Central memory CD8-positive, alpha-beta T cell (primary cell): Measurements from ENCODE around the gene IL17F.

ENCODE experiments used
- ATAC-seq: fragments of 150-1000 bp; cut with Tn5 transposase; replicated peaks from 2 replicates; pipeline ENCODE4 v1.10.0; 2022; ENCODE audit warnings: mild to moderate bottlenecking, moderate FRiP score, moderate number of reproducible peaks; ENCODE audit not compliant: poor library complexity, severe bottlenecking; ENCODE audit errors: extremely low read depth
- DNase-seq, 2 donors: peaks; one replicate each; pipeline ENCODE4 v3.0.0; 2021; ENCODE audit warnings: low spot score in 2 of 2
- H3K27ac Mint-ChIP-seq: one replicate; pipeline ENCODE4 v1.8.0; 2022; ENCODE audit warnings: low read depth, mild to moderate bottlenecking, moderate library complexity, mixed read lengths
- H3K27me3 Mint-ChIP-seq: one replicate; pipeline ENCODE4 v1.8.0; 2022; ENCODE audit warnings: mixed read lengths
- H3K36me3 Mint-ChIP-seq: one replicate; pipeline ENCODE4 v1.8.0; 2022; ENCODE audit warnings: mild to moderate bottlenecking, moderate library complexity, mixed read lengths; ENCODE audit not compliant: insufficient read depth
- H3K4me1 Mint-ChIP-seq: one replicate; pipeline ENCODE4 v1.8.0; 2022; ENCODE audit warnings: mixed read lengths
- H3K4me3 Mint-ChIP-seq: one replicate; pipeline ENCODE4 v1.8.0; 2022; ENCODE audit warnings: mild to moderate bottlenecking, moderate library complexity, mixed read lengths
- H3K9me3 Mint-ChIP-seq: one replicate; pipeline ENCODE4 v1.8.0; 2022; ENCODE audit warnings: mixed read lengths

Gene IL17F

GRCh38 chr6:52262620-52263344 lies 18.5 kb upstream of the IL17F start:
- DNase-seq (no peak), ATAC-seq (no peak)
- Mint-ChIP-seq H3K9me3 (no peaks in the 10 kb centered on the region), H3K27me3 (no peaks in the 10 kb centered on the region), H3K36me3 (peaks cover 45% of the 10 kb centered on the region), H3K27ac (no peak overlapping the region), H3K4me3 (no peak overlapping the region), H3K4me1 (no peaks in the 10 kb centered on the region)

- no peak for ATAC-seq
- Mint-ChIP-seq H3K27ac (no peak overlapping the region), H3K4me1 (no peaks in the 10 kb centered on the region), H3K36me3 (peaks cover 30% of the 10 kb centered on the region), H3K27me3 (peaks cover 1% of the 10 kb centered on the region), H3K9me3 (no peaks in the 10 kb centered on the region), H3K4me3 (no peak overlapping the region)
- no peak for DNase-seq
Measured at GRCh38 chr6:52261229-52261628, 16.9 kb upstream of the IL17F start.

GRCh38 chr6:52260634-52261033 lies 16.3 kb upstream of the IL17F start:
- Mint-ChIP-seq H3K4me3 (no peak overlapping the region), H3K27me3 (peaks cover 7% of the 10 kb centered on the region), H3K9me3 (no peaks in the 10 kb centered on the region), H3K27ac (no peak overlapping the region), H3K36me3 (peaks cover 26% of the 10 kb centered on the region), H3K4me1 (no peaks in the 10 kb centered on the region)
- DNase-seq (no peak), ATAC-seq (no peak)

- Mint-ChIP-seq H3K36me3 (no peaks in the 10 kb centered on the region), H3K4me3 (no peak overlapping the region), H3K9me3 (no peaks in the 10 kb centered on the region), H3K27ac (no peak overlapping the region), H3K27me3 (peaks cover 59% of the 10 kb centered on the region), H3K4me1 (peaks cover 3% of the 10 kb centered on the region)
- DNase-seq (no peak), ATAC-seq (no peak)
Measured at GRCh38 chr6:52255434-52255833, 11.1 kb upstream of the IL17F start.

- ATAC-seq (no peak), DNase-seq (no peak)
- Mint-ChIP-seq H3K9me3 (no peaks in the 10 kb centered on the region), H3K4me1 (peaks cover 3% of the 10 kb centered on the region), H3K4me3 (no peak overlapping the region), H3K27me3 (peaks cover 65% of the 10 kb centered on the region), H3K36me3 (no peaks in the 10 kb centered on the region), H3K27ac (no peak overlapping the region)
Measured at GRCh38 chr6:52254731-52255378, 10.6 kb upstream of the IL17F start.

- H3K36me3 Mint-ChIP-seq, result no peaks in the 10 kb centered on the region
- peaks cover 3% of the 10 kb centered on the region for H3K4me1 Mint-ChIP-seq
- DNase-seq (no peak), ATAC-seq (no peak)
- peaks cover 77% of the 10 kb centered on the region for H3K27me3 Mint-ChIP-seq
- no peak overlapping the region for H3K4me3 Mint-ChIP-seq
- H3K9me3 Mint-ChIP-seq, result no peaks in the 10 kb centered on the region
- no peak overlapping the region for H3K27ac Mint-ChIP-seq
Measured at GRCh38 chr6:52253494-52253893, 9.2 kb upstream of the IL17F start.

GRCh38 chr6:52251113-52251512 lies 6.8 kb upstream of the IL17F start:
- H3K27me3 Mint-ChIP-seq, result peaks cover 79% of the 10 kb centered on the region
- H3K9me3 Mint-ChIP-seq, result no peaks in the 10 kb centered on the region
- H3K4me1 Mint-ChIP-seq, result peaks cover 3% of the 10 kb centered on the region
- H3K27ac Mint-ChIP-seq, result no peak overlapping the region
- ATAC-seq, result no peak
- H3K4me3 Mint-ChIP-seq, result no peak overlapping the region
- no peak for DNase-seq
- no peaks in the 10 kb centered on the region for H3K36me3 Mint-ChIP-seq

GRCh38 chr6:52249078-52249477 lies 4.8 kb upstream of the IL17F start:
- peaks cover 58% of the 10 kb centered on the region for H3K27me3 Mint-ChIP-seq
- H3K4me3 Mint-ChIP-seq, result no peak overlapping the region
- no peak for DNase-seq
- H3K4me1 Mint-ChIP-seq, result peaks cover 3% of the 10 kb centered on the region
- no peaks in the 10 kb centered on the region for H3K9me3 Mint-ChIP-seq
- no peak overlapping the region for H3K27ac Mint-ChIP-seq
- H3K36me3 Mint-ChIP-seq, result no peaks in the 10 kb centered on the region
- ATAC-seq, result no peak

- H3K4me3 Mint-ChIP-seq, result no peak overlapping the region
- no peak overlapping the region for H3K27ac Mint-ChIP-seq
- ATAC-seq, result no peak
- DNase-seq, result no peak
- H3K9me3 Mint-ChIP-seq, result no peaks in the 10 kb centered on the region
- peaks cover 31% of the 10 kb centered on the region for H3K27me3 Mint-ChIP-seq
- no peaks in the 10 kb centered on the region for H3K36me3 Mint-ChIP-seq
- no peaks in the 10 kb centered on the region for H3K4me1 Mint-ChIP-seq
Measured at GRCh38 chr6:52245425-52245824, 1.1 kb upstream of the IL17F start.

GRCh38 chr6:52243282-52243893 lies 912 bp downstream of the IL17F start:
- H3K36me3 Mint-ChIP-seq, result no peaks in the 10 kb centered on the region
- DNase-seq, result no peak
- no peak for ATAC-seq
- H3K4me3 Mint-ChIP-seq, result no peak overlapping the region
- no peak overlapping the region for H3K27ac Mint-ChIP-seq
- no peaks in the 10 kb centered on the region for H3K9me3 Mint-ChIP-seq
- peaks cover 33% of the 10 kb centered on the region for H3K27me3 Mint-ChIP-seq
- H3K4me1 Mint-ChIP-seq, result no peaks in the 10 kb centered on the region

- H3K27ac Mint-ChIP-seq, result no peak overlapping the region
- H3K27me3 Mint-ChIP-seq, result peaks cover 46% of the 10 kb centered on the region
- DNase-seq (no peak), ATAC-seq (no peak)
- H3K9me3 Mint-ChIP-seq, result no peaks in the 10 kb centered on the region
- no peaks in the 10 kb centered on the region for H3K36me3 Mint-ChIP-seq
- H3K4me1 Mint-ChIP-seq, result no peaks in the 10 kb centered on the region
- H3K4me3 Mint-ChIP-seq, result no peak overlapping the region
Measured at GRCh38 chr6:52241819-52242218, 2.5 kb downstream of the IL17F start.

- Mint-ChIP-seq H3K4me3 (no peak overlapping the region), H3K27ac (no peak overlapping the region), H3K9me3 (no peaks in the 10 kb centered on the region), H3K36me3 (peaks cover 2% of the 10 kb centered on the region), H3K4me1 (peaks cover 6% of the 10 kb centered on the region), H3K27me3 (peaks cover 76% of the 10 kb centered on the region)
- no peak for DNase-seq
- ATAC-seq, result no peak
Measured at GRCh38 chr6:52233975-52234823, 10.1 kb downstream of the IL17F start.
